Measurements from ENCODE around the gene CCNE1. TPM values are rescaled to one million over a fixed set of nuclear protein-coding genes. Genes with fewer than 3 reads are reported as not detected.
"Not testable (repeated sequence)": the region's sequence is repeated elsewhere in the genome, so short reads cannot be mapped to it uniquely, and the experiment has no call there.

Gene CCNE1
- total and polyA plus RNA-seq, 8 donors = 3.6 to 5.8 (median 4.4) TPM

- Histone ChIP-seq H3K9me3 (no peaks in the 10 kb centered on the region), H3K4me1 (no peaks in the 10 kb centered on the region), H3K36me3 (no peaks in the 10 kb centered on the region), H3K27ac (no peak overlapping the region), H3K4me3 (no peak overlapping the region), H3K27me3 (peaks cover 0 to 12% of the 10 kb centered on the region in 2 donors)
- ATAC-seq (no peak), DNase-seq (no peak)
- intact Hi-C loops (cut with DNase I) = no loop called here
- no peak for TF ChIP-seq CTCF (IDR thresholded peaks at IDR 0.05)
Measured at GRCh38 chr19:29795461-29796172, 16.2 kb upstream of the CCNE1 start.

- Histone ChIP-seq H3K27me3 (peaks cover 0 to 12% of the 10 kb centered on the region in 2 donors), H3K4me1 (no peaks in the 10 kb centered on the region), H3K4me3 (no peak overlapping the region), H3K36me3 (no peaks in the 10 kb centered on the region), H3K9me3 (no peaks in the 10 kb centered on the region), H3K27ac (no peak overlapping the region)
- no peak for TF ChIP-seq CTCF (IDR thresholded peaks at IDR 0.05)
- intact Hi-C loops (cut with DNase I) = no loop called here
- ATAC-seq (no peak), DNase-seq (no peak)
Measured at GRCh38 chr19:29796173-29796573, 15.6 kb upstream of the CCNE1 start.

- no peak overlapping the region for H3K4me3 ChIP-seq
- no peak for TF ChIP-seq CTCF (IDR thresholded peaks at IDR 0.05)
- intact Hi-C loops (cut with DNase I) = no loop called here
- H3K27me3 ChIP-seq = peaks cover 0 to 12% of the 10 kb centered on the region in 2 donors
- ATAC-seq (no peak), DNase-seq (peak in 1 of 4 donors; percentile 28)
- H3K4me1 ChIP-seq = no peaks in the 10 kb centered on the region
- H3K27ac ChIP-seq = no peak overlapping the region
- H3K36me3 ChIP-seq = no peaks in the 10 kb centered on the region
- H3K9me3 ChIP-seq = no peaks in the 10 kb centered on the region
Measured at GRCh38 chr19:29798774-29799497, 12.9 kb upstream of the CCNE1 start.

- no peak for TF ChIP-seq CTCF (IDR thresholded peaks at IDR 0.05)
- Histone ChIP-seq H3K36me3 (no peaks in the 10 kb centered on the region), H3K4me3 (no peak overlapping the region), H3K27me3 (peaks cover 0 to 9% of the 10 kb centered on the region in 2 donors), H3K4me1 (no peaks in the 10 kb centered on the region), H3K27ac (no peak overlapping the region), H3K9me3 (no peaks in the 10 kb centered on the region)
- intact Hi-C loops (cut with DNase I) = no loop called here
- ATAC-seq = no peak
- no peak for DNase-seq
Measured at GRCh38 chr19:29800100-29800825, 11.5 kb upstream of the CCNE1 start.

- intact Hi-C loops (cut with DNase I); H3K4me3 ChIP-seq; H3K9me3 ChIP-seq; H3K27ac ChIP-seq; H3K27me3 ChIP-seq; H3K36me3 ChIP-seq; H3K4me1 ChIP-seq; ATAC-seq; DNase-seq: not testable (repeated sequence)
Measured at GRCh38 chr19:29803951-29804350, 7.8 kb upstream of the CCNE1 start.

Data from left lung (tissue), 10 donors.